HG02885 (cell line): ENCODE results near the gene TEX9.
A peak's percentile ranks its signal among the peaks of the same experiment; 100 is the strongest.

Experiments
- ATAC-seq: cut with Tn5 transposase; IDR thresholded peaks from one replicate; pipeline ENCODE4 v1.9.1; 2021; ENCODE audit warnings: mild to moderate bottlenecking; ENCODE audit not compliant: unreplicated experiment, poor library complexity

TEX9 gene

GRCh38 chr15:56432304-56432703, 67.1 kb downstream of the TEX9 start:
- no peak for ATAC-seq

- ATAC-seq = no peak
Observed at GRCh38 chr15:56440214-56440770, 75.1 kb downstream of the TEX9 start.

DNA sequence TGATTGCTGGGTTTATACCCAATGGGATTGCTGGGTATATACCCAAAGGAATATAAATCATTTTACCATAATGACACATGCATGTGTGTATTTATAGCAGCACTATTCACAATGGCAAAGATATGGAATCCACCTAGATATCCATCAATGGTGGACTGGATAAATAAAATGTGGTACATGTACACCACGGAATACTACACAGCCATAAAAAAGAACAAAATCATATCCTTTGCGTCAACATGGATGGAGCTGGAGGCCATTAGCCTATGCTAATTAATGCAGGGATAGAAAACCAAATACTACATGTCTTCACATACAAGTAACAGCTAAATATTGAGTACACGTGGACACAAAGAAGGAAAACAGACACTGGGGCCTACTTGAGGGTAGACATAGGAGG, 77.1 kb downstream of the TEX9 start:
- ATAC-seq = no peak

GRCh38 chr15:56445746-56446145, 80.5 kb downstream of the TEX9 start:
- no peak for ATAC-seq

- no peak for ATAC-seq
Observed at GRCh38 chr15:56454836-56455235, 89.6 kb downstream of the TEX9 start.

DNA sequence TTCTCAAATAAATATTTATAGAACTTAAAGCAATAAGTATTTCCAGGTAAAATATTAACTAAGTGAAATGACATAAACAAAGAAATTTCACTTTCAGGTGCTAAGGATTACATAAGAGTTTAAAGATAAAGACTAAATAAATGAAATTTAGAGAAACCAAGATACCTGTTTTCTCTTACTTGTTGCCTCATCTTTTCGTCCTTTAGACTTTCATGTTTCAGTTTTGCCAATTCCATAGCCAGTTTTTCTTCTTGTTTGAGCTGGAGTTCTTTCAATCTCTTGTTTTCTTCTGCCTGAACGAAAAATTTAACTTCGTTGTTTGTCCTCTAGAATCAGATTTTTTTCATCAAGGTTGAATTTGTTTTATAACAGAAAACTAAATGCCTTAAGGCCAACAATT, 91.0 kb downstream of the TEX9 start:
- no peak for ATAC-seq

GRCh38 chr15:56459096-56459495, 93.9 kb downstream of the TEX9 start:
- ATAC-seq = no peak

- no peak for ATAC-seq
Observed at GRCh38 chr15:56460071-56460470, 94.8 kb downstream of the TEX9 start.

DNA sequence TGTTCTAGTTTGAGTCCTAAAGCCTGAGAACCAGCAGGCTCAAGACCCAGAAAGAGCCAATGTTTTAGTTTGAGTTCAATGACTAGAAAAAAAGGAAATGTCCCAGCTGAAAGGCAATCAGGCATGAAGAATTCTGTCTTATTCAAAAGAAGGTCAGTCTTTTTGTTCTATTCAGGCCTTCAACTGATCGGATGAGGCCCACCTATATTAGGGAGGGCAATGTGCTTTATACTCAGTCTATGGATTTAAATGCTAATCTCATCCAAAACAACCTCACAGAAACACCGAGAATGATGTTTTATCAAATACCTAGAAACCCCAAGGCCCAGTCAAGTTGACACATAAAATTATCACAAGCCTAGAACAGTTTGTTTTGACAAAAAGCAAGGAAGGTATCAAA, 95.7 kb downstream of the TEX9 start:
- ATAC-seq = no peak

DNA sequence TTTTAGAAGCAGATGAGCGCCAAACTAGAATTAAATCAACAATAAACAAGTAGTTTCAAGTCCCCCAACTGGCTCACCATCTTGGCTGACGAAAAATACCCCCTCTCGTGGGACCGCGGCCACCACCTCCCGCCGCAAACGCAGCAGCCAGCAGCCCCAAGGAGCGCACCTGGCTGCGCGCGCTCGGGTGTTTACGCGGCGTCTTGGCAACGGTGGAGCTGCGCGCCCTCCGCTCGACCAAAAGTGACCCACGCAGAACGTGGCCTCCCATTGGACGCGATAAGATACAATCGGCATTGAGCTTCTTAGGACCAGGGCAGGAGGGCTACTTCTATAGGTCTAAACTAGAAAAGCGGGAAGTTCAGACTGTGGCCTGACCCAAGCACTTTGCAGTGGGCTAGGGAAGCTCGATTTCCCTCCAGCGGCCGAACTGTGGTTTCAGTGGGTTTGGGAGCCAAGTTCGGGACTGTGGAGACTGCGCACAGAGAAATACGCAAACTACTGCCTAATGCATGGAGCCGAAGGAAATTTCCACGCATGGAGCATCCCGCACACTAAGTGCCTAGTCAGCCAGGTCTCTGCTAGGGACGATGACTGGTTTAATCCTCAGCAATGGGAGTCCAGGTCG, 99.8 kb downstream of the TEX9 start, which contains the start of gene MNS1:
Gene MNS1, minus strand, starts transcription at position 245 of the 628 bp plus-strand sequence. Its CDS starts 165 bp downstream, at position 80.
- peak; percentile 99 for ATAC-seq

GRCh38 chr15:56467616-56468015, 102.4 kb downstream of the TEX9 start:
- ATAC-seq = no peak

- peak; percentile 50 for ATAC-seq
Observed at GRCh38 chr15:56468401-56468800, 103.2 kb downstream of the TEX9 start.

DNA sequence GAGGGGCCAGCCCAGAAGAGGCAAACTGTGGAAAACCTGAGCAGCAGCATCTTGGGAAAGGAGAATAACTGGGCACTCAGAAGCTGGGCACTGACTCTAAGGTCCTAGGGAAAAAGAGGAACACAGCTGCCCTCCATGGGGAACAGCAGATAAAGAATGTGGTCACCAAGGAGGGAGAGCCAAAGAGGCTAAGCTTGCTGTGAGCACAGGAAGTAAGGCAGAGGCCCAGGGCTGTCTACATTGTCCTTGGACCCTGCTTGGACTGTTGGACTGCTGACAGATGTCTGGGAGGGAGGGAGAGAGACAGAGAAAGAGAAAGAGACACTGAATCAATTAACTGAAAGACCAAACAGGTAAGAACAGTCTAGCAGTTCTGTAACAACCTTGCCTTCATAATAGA, 104.3 kb downstream of the TEX9 start:
- no peak for ATAC-seq

GRCh38 chr15:56471440-56472069, 106.3 kb downstream of the TEX9 start:
- ATAC-seq = no peak

DNA sequence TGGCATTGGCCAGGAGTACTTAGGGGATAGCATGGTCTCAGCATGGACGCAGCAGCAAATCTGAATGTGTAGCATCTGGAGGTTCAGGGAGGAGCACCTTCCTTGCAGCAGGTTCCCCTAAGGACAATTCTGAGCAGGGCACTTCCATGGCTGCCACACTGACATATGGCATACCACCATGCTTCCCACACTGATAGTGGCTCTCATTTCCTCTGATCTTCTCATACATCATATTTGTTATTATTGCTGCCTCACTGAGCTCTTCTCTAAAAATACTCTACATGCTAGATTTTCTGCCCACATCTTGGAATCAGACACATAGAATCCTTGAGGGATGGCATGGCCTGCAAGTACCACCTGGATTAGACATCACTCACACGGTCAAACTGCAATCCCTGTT, 107.1 kb downstream of the TEX9 start:
- ATAC-seq = no peak

DNA sequence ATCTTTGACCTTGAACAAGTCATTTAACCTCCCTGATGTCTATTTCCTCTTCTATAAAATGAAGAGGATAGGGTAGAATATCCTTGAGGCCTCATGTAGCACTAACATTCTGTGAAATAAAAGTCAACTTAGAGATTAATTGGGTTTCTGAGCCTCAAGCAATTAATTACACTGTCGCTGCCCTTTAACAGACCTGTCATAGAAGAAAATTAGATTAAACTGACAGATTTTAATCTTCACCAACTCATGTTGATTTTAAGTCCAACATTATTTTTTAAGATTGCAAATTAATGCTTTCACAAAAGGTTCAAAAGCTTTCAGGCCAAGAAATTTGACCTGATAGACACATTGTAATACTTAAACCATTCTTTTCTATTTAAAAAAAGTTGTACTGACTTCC, 107.8 kb downstream of the TEX9 start:
- ATAC-seq = no peak

- no peak for ATAC-seq
Observed at GRCh38 chr15:56475351-56475750, 110.1 kb downstream of the TEX9 start.
